Adipocyte (in vitro differentiated cells): ENCODE measurements around the gene FADS6.

ENCODE experiments used
- DNase-seq: peaks from one replicate; pipeline ENCODE4 v3.0.0-alpha.2; 2015; ENCODE audit warnings: low read depth
- H3K27me3 ChIP-seq: replicated peaks from 2 replicates; pipeline ENCODE4 v1.7.0; 2013; ENCODE audit warnings: mild to moderate bottlenecking, low read length, moderate library complexity; ENCODE audit not compliant: control insufficient read depth, insufficient read depth
- H3K36me3 ChIP-seq: 2 replicates; pipeline ENCODE4 v1.7.0; 2013; ENCODE audit warnings: low read length, mild to moderate bottlenecking, moderate library complexity; ENCODE audit not compliant: control insufficient read depth, insufficient read depth, severe bottlenecking
- H3K4me1 ChIP-seq: 2 replicates; pipeline ENCODE4 v1.7.0; 2013; ENCODE audit warnings: mild to moderate bottlenecking, low read length, moderate library complexity; ENCODE audit not compliant: control insufficient read depth, insufficient read depth
- H3K4me3 ChIP-seq: 2 replicates; pipeline ENCODE4 v1.7.0; 2013; ENCODE audit warnings: mild to moderate bottlenecking, low read length, moderate library complexity
- H3K9ac ChIP-seq: 2 replicates; pipeline ENCODE4 v1.7.0; 2013; ENCODE audit warnings: mild to moderate bottlenecking, low read length, moderate library complexity
- H3K9me3 ChIP-seq: 2 replicates; pipeline ENCODE4 v1.7.0; 2013; ENCODE audit warnings: mild to moderate bottlenecking, low read length, moderate library complexity; ENCODE audit not compliant: control insufficient read depth

FADS6 gene

GRCh38 chr17:74892974-74893911 lies at the start of gene FADS6:
TSS of gene FADS6 (minus strand) at chr17:74893633. CDS start at chr17:74893595, 38 bp downstream.
- H3K36me3 ChIP-seq = no peaks in the 10 kb centered on the region
- no peaks in the 10 kb centered on the region for H3K4me1 ChIP-seq
- no peak within 1 kb of the TSS for H3K4me3 ChIP-seq
- no peak for DNase-seq
- H3K9ac ChIP-seq = no peak within 1 kb of the TSS
- peaks cover 69% of the 10 kb centered on the region for H3K27me3 ChIP-seq
- H3K9me3 ChIP-seq = no peaks in the 10 kb centered on the region

- DNase-seq = no peak
- H3K4me3 ChIP-seq = no peak overlapping the region
- no peaks in the 10 kb centered on the region for H3K36me3 ChIP-seq
- no peaks in the 10 kb centered on the region for H3K4me1 ChIP-seq
- H3K9me3 ChIP-seq = no peaks in the 10 kb centered on the region
- H3K9ac ChIP-seq = no peak overlapping the region
- peaks cover 74% of the 10 kb centered on the region for H3K27me3 ChIP-seq
Measured at GRCh38 chr17:74941128-74941725, 47.8 kb upstream of the FADS6 start.

- no peak for DNase-seq
- no peaks in the 10 kb centered on the region for H3K9me3 ChIP-seq
- H3K27me3 ChIP-seq = peaks cover 76% of the 10 kb centered on the region
- no peak overlapping the region for H3K4me3 ChIP-seq
- H3K36me3 ChIP-seq = no peaks in the 10 kb centered on the region
- H3K4me1 ChIP-seq = no peaks in the 10 kb centered on the region
- no peak overlapping the region for H3K9ac ChIP-seq
Measured at GRCh38 chr17:74939534-74939933, 46.1 kb upstream of the FADS6 start.

GRCh38 chr17:74938194-74938950 lies 44.9 kb upstream of the FADS6 start:
- H3K27me3 ChIP-seq = peaks cover 75% of the 10 kb centered on the region
- H3K9ac ChIP-seq = no peak overlapping the region
- H3K36me3 ChIP-seq = no peaks in the 10 kb centered on the region
- DNase-seq = no peak
- no peaks in the 10 kb centered on the region for H3K4me1 ChIP-seq
- no peaks in the 10 kb centered on the region for H3K9me3 ChIP-seq
- no peak overlapping the region for H3K4me3 ChIP-seq

GRCh38 chr17:74937064-74938051 lies 43.9 kb upstream of the FADS6 start:
- Histone ChIP-seq H3K9me3 (no peaks in the 10 kb centered on the region), H3K27me3 (peaks cover 79% of the 10 kb centered on the region)
- DNase-seq = peak; percentile 23

GRCh38 chr17:74936470-74936799 lies 43.0 kb upstream of the FADS6 start:
- DNase-seq = no peak
- no peaks in the 10 kb centered on the region for H3K4me1 ChIP-seq
- H3K27me3 ChIP-seq = peaks cover 81% of the 10 kb centered on the region
- H3K9ac ChIP-seq = no peak overlapping the region
- no peak overlapping the region for H3K4me3 ChIP-seq
- H3K9me3 ChIP-seq = no peaks in the 10 kb centered on the region
- no peaks in the 10 kb centered on the region for H3K36me3 ChIP-seq

More at GRCh38 chr17:74937064-74938051, 43.9 kb upstream of the FADS6 start:
- Histone ChIP-seq H3K4me3 (no peak overlapping the region), H3K9ac (no peak overlapping the region), H3K36me3 (no peaks in the 10 kb centered on the region), H3K4me1 (no peaks in the 10 kb centered on the region)

- no peaks in the 10 kb centered on the region for H3K36me3 ChIP-seq
- no peaks in the 10 kb centered on the region for H3K9me3 ChIP-seq
- no peak within 1 kb of the TSS for H3K9ac ChIP-seq
- peaks cover 77% of the 10 kb centered on the region for H3K27me3 ChIP-seq
- no peaks in the 10 kb centered on the region for H3K4me1 ChIP-seq
- DNase-seq = peak; percentile 4
- H3K4me3 ChIP-seq = no peak within 1 kb of the TSS
Measured at GRCh38 chr17:74935585-74936469, 42.4 kb upstream of the FADS6 start, which contains the start of gene OTOP3. TSS of gene OTOP3 (plus strand) at chr17:74935898. CDS start at chr17:74935922, 24 bp downstream.

- Histone ChIP-seq H3K36me3 (no peaks in the 10 kb centered on the region), H3K9ac (no peak overlapping the region), H3K4me1 (no peaks in the 10 kb centered on the region), H3K9me3 (no peaks in the 10 kb centered on the region), H3K4me3 (no peak overlapping the region), H3K27me3 (peaks cover 73% of the 10 kb centered on the region)
- no peak for DNase-seq
Measured at GRCh38 chr17:74935048-74935447, 41.6 kb upstream of the FADS6 start.

- no peak overlapping the region for H3K9ac ChIP-seq
- H3K9me3 ChIP-seq = no peaks in the 10 kb centered on the region
- H3K4me3 ChIP-seq = no peak overlapping the region
- H3K36me3 ChIP-seq = no peaks in the 10 kb centered on the region
- no peak for DNase-seq
- no peaks in the 10 kb centered on the region for H3K4me1 ChIP-seq
- H3K27me3 ChIP-seq = peaks cover 61% of the 10 kb centered on the region
Measured at GRCh38 chr17:74930535-74931036, 37.2 kb upstream of the FADS6 start.
